SK-N-SH (cell line): ENCODE measurements around the gene RNF113B. TPM values are rescaled to one million over a fixed set of nuclear protein-coding genes. Genes with fewer than 3 reads are reported as not detected.

Source experiments
- CTCF ChIA-PET: fragments of 300-600, 350-600 bp; formaldehyde crosslinking; extraction: SDS; loops from one replicate; lab custom pipeline; 2021; lab: Yijun Ruan, JAX
- POLR2A ChIA-PET: fragments of 350-600 bp; sonication (Branson Sonifier 250); formaldehyde crosslinking; extraction: SDS; loops from one replicate; lab custom pipeline; 2020; ENCODE audit warnings: antibody characterized with exemption, inconsistent platforms; lab: Yijun Ruan, JAX
- DNase-seq: peaks from one replicate; pipeline ENCODE4 v3.0.0; 2012
- H2AFZ ChIP-seq: fragments of 200-600 bp; sonication (generic); 2 replicates; pipeline ENCODE4 v1.8.1; 2016; ENCODE audit warnings: antibody characterized with exemption, mild to moderate bottlenecking, low read depth
- H3F3A ChIP-seq: fragments of 200-600 bp; sonication (generic); replicated peaks from 2 replicates; pipeline ENCODE3; 2016; ENCODE audit warnings: antibody characterized with exemption, mild to moderate bottlenecking; ENCODE audit not compliant: insufficient read depth
- H3K27ac ChIP-seq, 2 experiments: fragments of 200-500 bp in 1 of 2; fragments of 200-600 bp in 1 of 2; sonication (Bioruptor generic) in 1 of 2; sonication (generic), shearing (Covaris generic) in 1 of 2; 2 replicates each; pipeline versions ENCODE4 v1.5.1 to v1.6.1; 2014 to 2016; ENCODE audit warnings: low read depth in 2 of 2, inconsistent platforms in 1 of 2, low read length in 1 of 2, mild to moderate bottlenecking in 1 of 2, mixed read lengths in 1 of 2
- H3K27me3 ChIP-seq: fragments of 200-600 bp; sonication (generic), shearing (Covaris generic); 2 replicates; pipeline ENCODE4 v1.6.1; 2016; ENCODE audit warnings: mixed run types; ENCODE audit not compliant: insufficient read depth
- H3K36me3 ChIP-seq, 2 experiments: fragments of 200-500 bp in 1 of 2; fragments of 200-600 bp in 1 of 2; sonication (Bioruptor generic) in 1 of 2; sonication (generic) in 1 of 2; replicated peaks in 1 of 2; 2 replicates each; pipeline versions ENCODE3 to v1.5.1; 2014 to 2016; ENCODE audit warnings: low read length in 1 of 2, mild to moderate bottlenecking in 1 of 2; ENCODE audit not compliant: insufficient read depth in 2 of 2, control insufficient read depth in 1 of 2
- H3K4me1 ChIP-seq, 2 experiments: fragments of 200-500 bp in 1 of 2; fragments of 200-600 bp in 1 of 2; sonication (Bioruptor generic) in 1 of 2; sonication (generic), shearing (Covaris generic) in 1 of 2; 2 replicates each; pipeline versions ENCODE4 v1.5.1 to v1.6.1; 2014 to 2016; ENCODE audit warnings: low read depth in 1 of 2, low read length in 1 of 2, mixed run types in 1 of 2; ENCODE audit not compliant: insufficient read depth in 2 of 2, control insufficient read depth in 1 of 2
- H3K4me2 ChIP-seq: fragments of 200-600 bp; sonication (generic), shearing (Covaris generic); 2 replicates; pipeline ENCODE4 v1.6.1; 2017; ENCODE audit warnings: mixed run types
- H3K4me3 ChIP-seq, 2 experiments: fragments of 200-500 bp in 1 of 2; fragments of 200-600 bp in 1 of 2; sonication (Bioruptor generic) in 1 of 2; sonication (generic), shearing (Covaris generic) in 1 of 2; 2 replicates each; pipeline versions ENCODE4 v1.5.1 to v1.8.1; 2014 to 2016; ENCODE audit warnings: low read depth in 2 of 2, inconsistent platforms in 1 of 2, low read length in 1 of 2, mild to moderate bottlenecking in 1 of 2, mixed read lengths in 1 of 2, moderate library complexity in 1 of 2
- H3K79me2 ChIP-seq: fragments of 200-600 bp; sonication (generic); 2 replicates; pipeline ENCODE4 v1.8.1; 2017; ENCODE audit warnings: mild to moderate bottlenecking; ENCODE audit not compliant: insufficient read depth
- H3K9ac ChIP-seq: fragments of 200-600 bp; sonication (generic); 2 replicates; pipeline ENCODE4 v1.6.1; 2017; ENCODE audit warnings: mixed run types
- H3K9me2 ChIP-seq: fragments of 200-600 bp; sonication (generic); 2 replicates; pipeline ENCODE4 v1.6.1; 2017; ENCODE audit warnings: mixed run types
- H3K9me3 ChIP-seq: fragments of 200-600 bp; sonication (generic); 2 replicates; pipeline ENCODE4 v1.6.1; 2017; ENCODE audit warnings: mixed run types, mild to moderate bottlenecking, moderate library complexity
- H4K20me1 ChIP-seq: fragments of 200-600 bp; sonication (generic); 2 replicates; pipeline ENCODE4 v1.6.1; 2017; ENCODE audit warnings: mild to moderate bottlenecking, mixed run types; ENCODE audit not compliant: insufficient read depth
- CHD2 ChIP-seq: fragments of 150-350 bp; IDR thresholded peaks from 2 replicates; pipeline ENCODE4 v1.6.1; 2018; ENCODE audit warnings: low read length; ENCODE audit not compliant: partially characterized antibody
- EP300 ChIP-seq, 2 experiments: IDR thresholded peaks; 2 replicates each; pipeline versions ENCODE4 v1.4.0 to v1.6.1; 2012; ENCODE audit warnings: borderline replicate concordance in 1 of 2, low read depth in 1 of 2, low read length in 1 of 2
- FOSL2 ChIP-seq: IDR thresholded peaks from 2 replicates; pipeline ENCODE4 v1.4.0; 2012; ENCODE audit warnings: low read depth, mild to moderate bottlenecking, moderate library complexity, borderline replicate concordance
- FOXJ3 ChIP-seq: sonication (generic); formaldehyde crosslinking; IDR thresholded peaks from 2 replicates; pipeline ENCODE4 v1.5.1; 2020; ENCODE audit warnings: mild to moderate bottlenecking, missing genetic modification reagents
- GATA2 ChIP-seq: sonication (generic); formaldehyde crosslinking; IDR thresholded peaks from 2 replicates; pipeline ENCODE4 v1.5.0; 2020; ENCODE audit warnings: mild to moderate bottlenecking, missing genetic modification reagents
- MXI1 ChIP-seq: IDR thresholded peaks from 2 replicates; pipeline ENCODE4 v1.6.1; 2012; ENCODE audit warnings: mild to moderate bottlenecking, low read depth, low read length, improper control_type of control experiment
- RAD21 ChIP-seq: IDR thresholded peaks from 2 replicates; pipeline ENCODE4 v1.6.1; 2012; ENCODE audit warnings: mild to moderate bottlenecking, low read length
- RCOR1 ChIP-seq: fragments of 150-350 bp; IDR thresholded peaks from 2 replicates; pipeline ENCODE4 v1.6.1; 2017; ENCODE audit warnings: antibody characterized with exemption, low read length
- TCF12 ChIP-seq: IDR thresholded peaks from 2 replicates; pipeline ENCODE4 v1.4.0; 2012
- TEAD4 ChIP-seq: IDR thresholded peaks from 2 replicates; pipeline ENCODE4 v1.4.0; 2012; ENCODE audit warnings: mild to moderate bottlenecking, borderline replicate concordance; ENCODE audit not compliant: insufficient read depth
- YY1 ChIP-seq: IDR thresholded peaks from 2 replicates; pipeline ENCODE4 v1.4.0; 2012; ENCODE audit warnings: low read depth, mild to moderate bottlenecking
- WGBS: methylation state at CpG from one replicate; pipeline ENCODE4 v1.1.6; 2017; ENCODE audit warnings: low lambda C conversion rate; 5-methylcytosine and 5-hydroxymethylcytosine counted together
- polyA plus RNA-seq, 3 experiments: library from polyadenylated mRNA; depleted of rRNA; stranded (reverse); fragments of >200 nt; gene quantifications; 2 replicates each; pipeline ENCODE4 v1.2.3, GENCODE V29; 2012
- TF ChIP-seq, protein P1 (sequence below): IDR thresholded peaks from 2 replicates; pipeline ENCODE4 v1.4.0; 2012; ENCODE audit warnings: low read depth, borderline replicate concordance
- TF ChIP-seq, protein P2 (sequence below): IDR thresholded peaks from 2 replicates; pipeline ENCODE4 v1.4.0; 2012; ENCODE audit warnings: low read depth, borderline replicate concordance
- TF ChIP-seq, protein P3 (sequence below): fragments of 150-350 bp; IDR thresholded peaks from 2 replicates; pipeline ENCODE4 v1.6.1; 2016; ENCODE audit warnings: mild to moderate bottlenecking, low read depth, low read length

RNF113B gene
- polyA plus RNA-seq, 1 of the 3 experiments (the other 2 are of a cell fraction) = not detected

DNA sequence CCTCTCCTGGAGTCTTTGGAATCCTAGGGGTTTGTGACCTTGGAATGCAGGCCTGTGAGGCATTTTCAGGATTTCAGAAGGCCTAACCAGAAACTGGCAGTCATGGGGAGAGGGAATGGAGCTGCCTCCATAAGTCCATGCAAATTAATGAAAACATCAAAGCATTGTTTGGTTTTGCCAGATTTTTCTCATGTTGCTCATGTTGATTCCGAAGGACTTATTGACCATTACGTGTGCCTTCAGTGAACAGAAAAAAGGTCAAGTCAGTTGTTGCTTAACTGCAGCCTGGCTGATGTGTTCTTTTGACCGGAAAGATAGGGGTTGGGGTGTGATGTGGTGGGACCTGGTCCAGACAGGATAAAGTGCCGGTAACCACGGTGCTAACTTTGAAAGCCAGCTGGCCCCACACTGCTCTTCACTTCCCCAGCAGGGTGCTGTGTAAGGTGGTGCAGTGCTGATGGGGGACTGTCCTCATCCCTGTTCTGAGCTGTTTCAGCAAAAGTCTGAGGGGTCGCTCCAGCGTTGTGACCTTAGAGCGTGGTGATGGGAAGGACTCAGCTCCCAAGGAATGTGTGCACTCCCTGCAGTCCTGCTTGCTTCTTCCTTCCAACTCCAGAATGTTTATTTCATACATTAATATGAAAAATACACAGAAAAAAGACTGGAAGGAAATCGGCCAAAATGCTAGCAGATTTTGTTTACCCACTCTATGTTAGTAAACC lies 3.5 kb downstream of the RNF113B start:
- H2AFZ ChIP-seq = no peak overlapping the region
- CTCF ChIA-PET = interaction anchor here (0.7 to 2.0 kb wide), 5 partner anchors 19 to 500 kb away, joined by 3 to 6 read pairs (median 3); no protein-coding TSS in a partner anchor
- H3K4me2 ChIP-seq = peak overlapping the region; percentile 78

DNA sequence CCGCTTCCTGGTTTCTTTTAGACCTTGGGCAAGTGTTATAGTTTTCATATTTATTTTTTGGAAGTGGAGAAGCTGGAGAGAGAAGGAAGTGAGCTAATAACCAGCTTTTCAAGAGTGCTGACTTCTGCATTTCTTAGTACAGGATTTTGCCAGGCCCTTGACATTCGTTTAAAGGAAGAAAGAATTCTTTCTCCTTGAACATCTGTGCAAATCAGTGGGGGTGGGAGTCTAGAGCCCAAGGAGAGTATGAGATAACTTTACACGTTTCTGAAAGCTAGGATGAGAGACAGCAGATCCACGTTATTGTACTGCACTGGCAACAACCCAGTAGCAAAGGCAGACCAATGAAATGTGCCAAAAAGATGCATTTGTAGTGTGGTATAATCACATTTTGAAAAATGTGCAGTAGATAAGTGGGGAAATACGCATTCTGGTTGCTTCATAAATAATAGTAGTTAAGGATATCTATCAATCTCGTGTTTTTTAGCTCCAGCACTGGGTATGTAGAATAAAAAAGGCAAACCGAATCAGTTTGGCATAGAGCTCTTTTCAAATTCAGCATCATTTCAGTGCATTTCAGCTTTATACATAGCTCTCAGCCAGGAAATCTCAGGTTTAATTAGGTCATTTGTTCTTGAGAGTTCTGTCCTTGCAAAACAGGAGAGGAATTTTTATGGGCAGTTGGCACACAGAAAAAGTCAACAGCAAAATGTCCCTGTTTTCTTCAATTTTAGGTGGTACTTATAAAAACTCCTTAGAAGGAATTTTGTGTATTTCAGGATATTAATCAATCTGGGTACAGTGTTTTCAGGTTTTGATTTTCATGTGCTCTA lies 4.3 kb downstream of the RNF113B start:
- peak; percentile 93 for TF ChIP-seq RCOR1
- TF ChIP-seq RAD21 = peak; percentile 8; the same call in 1 of the 2 replicates
- peak in 1 of 2 experiments; percentile 52; a peak in 1 of 4 replicates for TF ChIP-seq EP300 (IDR thresholded peaks at IDR 0.05; ENCODE audit: borderline replicate concordance in 1 of 2, low read depth in 1 of 2, low read length in 1 of 2)
- TF ChIP-seq, protein P1, sequence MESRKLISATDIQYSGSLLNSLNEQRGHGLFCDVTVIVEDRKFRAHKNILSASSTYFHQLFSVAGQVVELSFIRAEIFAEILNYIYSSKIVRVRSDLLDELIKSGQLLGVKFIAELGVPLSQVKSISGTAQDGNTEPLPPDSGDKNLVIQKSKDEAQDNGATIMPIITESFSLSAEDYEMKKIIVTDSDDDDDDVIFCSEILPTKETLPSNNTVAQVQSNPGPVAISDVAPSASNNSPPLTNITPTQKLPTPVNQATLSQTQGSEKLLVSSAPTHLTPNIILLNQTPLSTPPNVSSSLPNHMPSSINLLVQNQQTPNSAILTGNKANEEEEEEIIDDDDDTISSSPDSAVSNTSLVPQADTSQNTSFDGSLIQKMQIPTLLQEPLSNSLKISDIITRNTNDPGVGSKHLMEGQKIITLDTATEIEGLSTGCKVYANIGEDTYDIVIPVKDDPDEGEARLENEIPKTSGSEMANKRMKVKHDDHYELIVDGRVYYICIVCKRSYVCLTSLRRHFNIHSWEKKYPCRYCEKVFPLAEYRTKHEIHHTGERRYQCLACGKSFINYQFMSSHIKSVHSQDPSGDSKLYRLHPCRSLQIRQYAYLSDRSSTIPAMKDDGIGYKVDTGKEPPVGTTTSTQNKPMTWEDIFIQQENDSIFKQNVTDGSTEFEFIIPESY = no peak
- no peak for TF ChIP-seq YY1
- TF ChIP-seq CHD2 = peak; percentile 57
- TF ChIP-seq, protein P2, sequence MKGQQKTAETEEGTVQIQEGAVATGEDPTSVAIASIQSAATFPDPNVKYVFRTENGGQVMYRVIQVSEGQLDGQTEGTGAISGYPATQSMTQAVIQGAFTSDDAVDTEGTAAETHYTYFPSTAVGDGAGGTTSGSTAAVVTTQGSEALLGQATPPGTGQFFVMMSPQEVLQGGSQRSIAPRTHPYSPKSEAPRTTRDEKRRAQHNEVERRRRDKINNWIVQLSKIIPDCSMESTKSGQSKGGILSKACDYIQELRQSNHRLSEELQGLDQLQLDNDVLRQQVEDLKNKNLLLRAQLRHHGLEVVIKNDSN = no peak
- TF ChIP-seq MXI1 = peak; percentile 74
- peak; percentile 77 for TF ChIP-seq GATA2
- no peak; the same call in 1 of the 2 replicates for TF ChIP-seq FOXJ3 (CRISPR knock-in tag)
- Histone ChIP-seq H3K4me1 (peaks cover 33 to 38% of the 10 kb centered on the region in 2 experiments), H3K9me3 (no peaks in the 10 kb centered on the region), H3K9me2 (no peaks in the 10 kb centered on the region), H3K4me3 (no peak overlapping the region; a peak in 1 of 4 replicates), H3F3A (peaks cover 7% of the 10 kb centered on the region), H3K79me2 (peaks cover 68% of the 10 kb centered on the region; the same call in 1 of the 2 replicates), H2AFZ (peak overlapping the region; percentile 41; the same call in 1 of the 2 replicates), H3K27me3 (no peaks in the 10 kb centered on the region), H3K4me2 (peak overlapping the region; percentile 78), H3K9ac (peak overlapping the region; percentile 34; the same call in 1 of the 2 replicates), H4K20me1 (no peaks in the 10 kb centered on the region; the same call in 1 of the 2 replicates), H3K27ac (peak overlapping the region; percentile 58 to 80), H3K36me3 (no peaks in the 10 kb centered on the region)
- 29% methylated on average over 7 of the region's 7 CpGs for WGBS
- CTCF ChIA-PET = interaction anchor here (0.7 to 2.0 kb wide), 5 partner anchors 20 to 500 kb away, joined by 3 to 6 read pairs (median 3); no protein-coding TSS in a partner anchor
- DNase-seq = peak; percentile 61
- POLR2A ChIA-PET = no interaction called here

More for the DNA sequence above, 3.5 kb downstream of the RNF113B start:
- Histone ChIP-seq H3K79me2 (peaks cover 69% of the 10 kb centered on the region), H3K27me3 (no peaks in the 10 kb centered on the region), H3K4me3 (no peak overlapping the region), H3K9ac (no peak overlapping the region), H3K9me2 (no peaks in the 10 kb centered on the region), H3K27ac (peak overlapping the region; percentile 58 to 80; a peak in 3 of 4 replicates), H3F3A (peaks cover 7% of the 10 kb centered on the region), H4K20me1 (no peaks in the 10 kb centered on the region; the same call in 1 of the 2 replicates), H3K4me1 (peaks cover 33 to 38% of the 10 kb centered on the region in 2 experiments), H3K9me3 (no peaks in the 10 kb centered on the region), H3K36me3 (no peaks in the 10 kb centered on the region)
- WGBS = 79% methylated on average over 9 of the region's 9 CpGs
- TF ChIP-seq, protein P3, sequence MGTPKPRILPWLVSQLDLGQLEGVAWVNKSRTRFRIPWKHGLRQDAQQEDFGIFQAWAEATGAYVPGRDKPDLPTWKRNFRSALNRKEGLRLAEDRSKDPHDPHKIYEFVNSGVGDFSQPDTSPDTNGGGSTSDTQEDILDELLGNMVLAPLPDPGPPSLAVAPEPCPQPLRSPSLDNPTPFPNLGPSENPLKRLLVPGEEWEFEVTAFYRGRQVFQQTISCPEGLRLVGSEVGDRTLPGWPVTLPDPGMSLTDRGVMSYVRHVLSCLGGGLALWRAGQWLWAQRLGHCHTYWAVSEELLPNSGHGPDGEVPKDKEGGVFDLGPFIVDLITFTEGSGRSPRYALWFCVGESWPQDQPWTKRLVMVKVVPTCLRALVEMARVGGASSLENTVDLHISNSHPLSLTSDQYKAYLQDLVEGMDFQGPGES = no peak
- TF ChIP-seq GATA2 = no peak
- TF ChIP-seq TCF12 = peak; percentile 8; the same call in 1 of the 2 replicates
- 0 out of 2 replicates have a peak, but pooled peaks have one; percentile 15 for TF ChIP-seq TEAD4
- TF ChIP-seq FOSL2 = no peak
- POLR2A ChIA-PET = no interaction called here
- no peak for DNase-seq
